ENCODE results near the gene NCOA7. TPM values are rescaled to one million over a fixed set of nuclear protein-coding genes. Genes with fewer than 3 reads are reported as not detected.

NCOA7 gene
- total and polyA plus RNA-seq, 2 of the 8 experiments (the other 6 are each of a cell fraction or from before 2014, with no cell fraction given) = 2.6 to 10.7 TPM

DNA sequence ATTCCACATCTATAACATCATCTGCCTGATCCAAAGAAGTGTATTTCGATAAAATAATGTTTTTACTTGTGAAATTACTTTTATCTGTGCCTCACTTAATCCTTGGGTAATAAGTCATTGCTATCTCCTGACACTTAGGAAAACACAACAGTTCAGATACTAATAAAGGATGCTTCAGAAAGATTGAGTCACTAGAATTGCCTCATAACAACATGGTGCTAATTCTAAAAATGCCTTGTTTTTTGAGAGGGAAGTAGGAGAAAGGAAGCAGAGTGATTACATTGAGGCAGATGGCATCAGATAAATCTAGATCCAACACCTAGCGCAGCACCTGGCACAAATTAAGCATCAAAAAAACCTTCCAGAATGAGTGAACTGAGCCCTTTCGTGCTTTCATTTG lies 69.0 kb downstream of the NCOA7 start:
- Histone ChIP-seq H3K14ac (ENCODE audit: insufficient read length) (no peak overlapping the region), H4K91ac (replicated peaks; ENCODE audit: insufficient read length, low read length) (no peak overlapping the region), H4K8ac (ENCODE audit: extremely low read depth, insufficient read depth, low read length) (no peak overlapping the region), H3K4me2 (ENCODE audit: insufficient read depth in 1 of 2, low read depth in 2 of 2, low read length in 2 of 2) (no peak overlapping the region), H3K9ac (replicated peaks in 1 of 4; ENCODE audit: extremely low read depth in 1 of 4, low read depth in 3 of 4, low read length in 3 of 4) (no peak overlapping the region), H2BK120ac (replicated peaks; ENCODE audit: low read depth, low read length) (no peak overlapping the region), H3K36me3 (ENCODE audit: control insufficient read depth in 2 of 4, insufficient read depth in 4 of 4, low read length in 3 of 4) (no peaks in the 10 kb centered on the region), H3K27ac (ENCODE audit: low read depth, low read length) (no peak overlapping the region), H2AK5ac (ENCODE audit: low read depth, low read length) (no peak overlapping the region), H3K4ac (replicated peaks; ENCODE audit: insufficient read length, low read depth, low read length) (no peak overlapping the region), H2BK12ac (ENCODE audit: low read depth, low read length) (no peak overlapping the region), H3K27me3 (replicated peaks in 1 of 4; ENCODE audit: control insufficient read depth in 3 of 4, extremely low read depth in 1 of 4, insufficient read depth in 3 of 4, low read length in 3 of 4) (no peaks in the 10 kb centered on the region), H3K4me1 (replicated peaks in 1 of 4; ENCODE audit: control insufficient read depth in 3 of 4, insufficient read depth in 4 of 4, low read length in 3 of 4) (no peaks in the 10 kb centered on the region), H3K79me1 (ENCODE audit: low read depth, low read length) (0 out of 2 replicates have a peak, but pooled peaks cover 3% of the 10 kb centered on the region), H3K56ac (replicated peaks; ENCODE audit: insufficient read length, low read depth, low read length) (no peak overlapping the region), H3K4me3 (ENCODE audit: extremely low read depth in 1 of 4, insufficient read depth in 2 of 4, low read depth in 3 of 4, low read length in 4 of 4) (no peak overlapping the region), H3K18ac (ENCODE audit: extremely low read depth, low read length) (no peak overlapping the region), H4K5ac (ENCODE audit: insufficient read length, low read depth, low read length) (no peak overlapping the region), H2AFZ (ENCODE audit: low read length) (no peak overlapping the region), H3K79me2 (ENCODE audit: control insufficient read depth in 1 of 2, insufficient read depth in 2 of 2, low read length in 2 of 2) (no peaks in the 10 kb centered on the region), H2BK5ac (ENCODE audit: low read depth, low read length) (no peak overlapping the region), H4K20me1 (replicated peaks in 1 of 2; ENCODE audit: control insufficient read depth in 1 of 2, insufficient read depth in 2 of 2, low read length in 2 of 2) (peaks cover 0 to 1% of the 10 kb centered on the region in 2 experiments), H3K23me2 (ENCODE audit: low read depth, low read length) (no peaks in the 10 kb centered on the region), H3K23ac (ENCODE audit: insufficient read length) (no peak overlapping the region), H3K9me3 (ENCODE audit: insufficient read depth in 2 of 2, low read depth in 1 of 2, low read length in 1 of 2) (no peaks in the 10 kb centered on the region), H2BK15ac (ENCODE audit: low read length) (no peak overlapping the region), H2BK20ac (ENCODE audit: low read length) (no peak overlapping the region)
- 91% methylated on average over 3 of the region's 3 CpGs; no CpG with 5 or more reads in 1 of the 2 experiments for WGBS, 2 experiments (ENCODE audit: extremely low coverage in 1 of 2, insufficient coverage in 1 of 2, insufficient read length in 1 of 2, insufficient replicate concordance in 2 of 2, low coverage in 1 of 2, low lambda C conversion rate in 2 of 2, missing lambda C conversion rate in 1 of 2)
- TF ChIP-seq RFX5 (IDR thresholded peaks at IDR 0.05; ENCODE audit: borderline replicate concordance, low read depth, low read length) = no peak
- no peak for TF ChIP-seq RNF2 (IDR thresholded peaks at IDR 0.05; ENCODE audit: borderline replicate concordance, low read depth, low read length, missing control alignments, poor library complexity, severe bottlenecking)
- TF ChIP-seq POU5F1 (IDR thresholded peaks at IDR 0.05; ENCODE audit: low read depth, low read length) = no peak
- no peak for TF ChIP-seq PHF8 (conservative IDR thresholded peaks at IDR 0.05; ENCODE audit: low read depth, low read length)
- no peak for TF ChIP-seq JUN (IDR thresholded peaks at IDR 0.05; ENCODE audit: low read depth, low read length)
- TF ChIP-seq CTBP2 (IDR thresholded peaks at IDR 0.05; ENCODE audit: borderline replicate concordance, insufficient read depth, insufficient read length, low read length) = no peak
- TF ChIP-seq, protein P1, sequence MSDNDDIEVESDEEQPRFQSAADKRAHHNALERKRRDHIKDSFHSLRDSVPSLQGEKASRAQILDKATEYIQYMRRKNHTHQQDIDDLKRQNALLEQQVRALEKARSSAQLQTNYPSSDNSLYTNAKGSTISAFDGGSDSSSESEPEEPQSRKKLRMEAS (IDR thresholded peaks at IDR 0.05) = no peak
- TF ChIP-seq, protein P2, sequence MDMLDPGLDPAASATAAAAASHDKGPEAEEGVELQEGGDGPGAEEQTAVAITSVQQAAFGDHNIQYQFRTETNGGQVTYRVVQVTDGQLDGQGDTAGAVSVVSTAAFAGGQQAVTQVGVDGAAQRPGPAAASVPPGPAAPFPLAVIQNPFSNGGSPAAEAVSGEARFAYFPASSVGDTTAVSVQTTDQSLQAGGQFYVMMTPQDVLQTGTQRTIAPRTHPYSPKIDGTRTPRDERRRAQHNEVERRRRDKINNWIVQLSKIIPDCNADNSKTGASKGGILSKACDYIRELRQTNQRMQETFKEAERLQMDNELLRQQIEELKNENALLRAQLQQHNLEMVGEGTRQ (IDR thresholded peaks at IDR 0.05; ENCODE audit: low read length) = no peak
- no peak for TF ChIP-seq CTCF (IDR thresholded peaks at IDR 0.05; ENCODE audit: control extremely low read depth in 1 of 3, insufficient read depth in 1 of 3, low read depth in 1 of 3, low read length in 3 of 3)
- FAIRE-seq (no peak), DNase-seq (ENCODE audit: low read depth in 1 of 2, low spot score in 2 of 2) (no peak)
- ChIA-PET POLR2A (ENCODE audit: partially characterized antibody) (no interaction called here), CTCF (ENCODE audit: partially characterized antibody) (interaction anchor here (0.7 to 3.4 kb wide), 5 partner anchors 47 to 761 kb away, joined by 3 to 70 read pairs (median 5); partner anchors contain the start of gene HINT3)
